Central memory CD8-positive, alpha-beta T cell (primary cell): Measurements from ENCODE around the gene CPNE9.

Experiments
- ATAC-seq: fragments of 150-1000 bp; cut with Tn5 transposase; replicated peaks from 2 replicates; pipeline ENCODE4 v1.10.0; 2022; ENCODE audit warnings: mild to moderate bottlenecking, moderate FRiP score, moderate number of reproducible peaks; ENCODE audit not compliant: poor library complexity, severe bottlenecking; ENCODE audit errors: extremely low read depth
- DNase-seq, 2 donors: peaks; one replicate each; pipeline ENCODE4 v3.0.0; 2021; ENCODE audit warnings: low spot score in 2 of 2
- H3K27ac Mint-ChIP-seq: one replicate; pipeline ENCODE4 v1.8.0; 2022; ENCODE audit warnings: low read depth, mild to moderate bottlenecking, moderate library complexity, mixed read lengths
- H3K27me3 Mint-ChIP-seq: one replicate; pipeline ENCODE4 v1.8.0; 2022; ENCODE audit warnings: mixed read lengths
- H3K36me3 Mint-ChIP-seq: one replicate; pipeline ENCODE4 v1.8.0; 2022; ENCODE audit warnings: mild to moderate bottlenecking, moderate library complexity, mixed read lengths; ENCODE audit not compliant: insufficient read depth
- H3K4me1 Mint-ChIP-seq: one replicate; pipeline ENCODE4 v1.8.0; 2022; ENCODE audit warnings: mixed read lengths
- H3K4me3 Mint-ChIP-seq: one replicate; pipeline ENCODE4 v1.8.0; 2022; ENCODE audit warnings: mild to moderate bottlenecking, moderate library complexity, mixed read lengths
- H3K9me3 Mint-ChIP-seq: one replicate; pipeline ENCODE4 v1.8.0; 2022; ENCODE audit warnings: mixed read lengths

CPNE9 gene

GRCh38 chr3:9691636-9692035, 12.0 kb upstream of the CPNE9 start:
- no peak overlapping the region for H3K4me3 Mint-ChIP-seq
- no peak overlapping the region for H3K27ac Mint-ChIP-seq
- ATAC-seq (no peak), DNase-seq (no peak)
- H3K27me3 Mint-ChIP-seq: no peaks in the 10 kb centered on the region
- H3K9me3 Mint-ChIP-seq: no peaks in the 10 kb centered on the region
- no peaks in the 10 kb centered on the region for H3K4me1 Mint-ChIP-seq
- peaks cover 57% of the 10 kb centered on the region for H3K36me3 Mint-ChIP-seq

- Mint-ChIP-seq H3K27ac (no peak overlapping the region), H3K4me3 (no peak overlapping the region), H3K27me3 (no peaks in the 10 kb centered on the region), H3K36me3 (peaks cover 50% of the 10 kb centered on the region), H3K4me1 (peaks cover 2% of the 10 kb centered on the region), H3K9me3 (no peaks in the 10 kb centered on the region)
- ATAC-seq: no peak
- no peak for DNase-seq
These were observed 11.2 kb upstream of the CPNE9 start for GRCh38 chr3:9692416-9692815.

- Mint-ChIP-seq H3K27me3 (no peaks in the 10 kb centered on the region), H3K4me1 (peaks cover 7% of the 10 kb centered on the region), H3K9me3 (no peaks in the 10 kb centered on the region), H3K27ac (no peak overlapping the region), H3K36me3 (peaks cover 45% of the 10 kb centered on the region), H3K4me3 (no peak overlapping the region)
- ATAC-seq (no peak), DNase-seq (no peak)
These were observed 8.3 kb upstream of the CPNE9 start for GRCh38 chr3:9695345-9695744.

- H3K36me3 Mint-ChIP-seq: peaks cover 49% of the 10 kb centered on the region
- H3K9me3 Mint-ChIP-seq: no peaks in the 10 kb centered on the region
- no peaks in the 10 kb centered on the region for H3K27me3 Mint-ChIP-seq
- DNase-seq: no peak
- no peak overlapping the region for H3K4me3 Mint-ChIP-seq
- H3K27ac Mint-ChIP-seq: no peak overlapping the region
- ATAC-seq: no peak
- peaks cover 7% of the 10 kb centered on the region for H3K4me1 Mint-ChIP-seq
These were observed 7.9 kb upstream of the CPNE9 start for GRCh38 chr3:9695746-9696145.

GRCh38 chr3:9696480-9697220, 7.0 kb upstream of the CPNE9 start:
- H3K36me3 Mint-ChIP-seq: peaks cover 51% of the 10 kb centered on the region
- peaks cover 7% of the 10 kb centered on the region for H3K4me1 Mint-ChIP-seq
- no peaks in the 10 kb centered on the region for H3K27me3 Mint-ChIP-seq
- H3K27ac Mint-ChIP-seq: no peak overlapping the region
- H3K4me3 Mint-ChIP-seq: no peak overlapping the region
- ATAC-seq (no peak), DNase-seq (no peak)
- no peaks in the 10 kb centered on the region for H3K9me3 Mint-ChIP-seq

- ATAC-seq: no peak
These were observed 5.7 kb upstream of the CPNE9 start for GRCh38 chr3:9697892-9698291.

GRCh38 chr3:9698293-9698692, 5.3 kb upstream of the CPNE9 start:
- ATAC-seq (no peak), DNase-seq (no peak)
- Mint-ChIP-seq H3K4me1 (peaks cover 7% of the 10 kb centered on the region), H3K4me3 (no peak overlapping the region), H3K27ac (no peak overlapping the region), H3K27me3 (no peaks in the 10 kb centered on the region), H3K36me3 (peaks cover 46% of the 10 kb centered on the region), H3K9me3 (no peaks in the 10 kb centered on the region)

More at GRCh38 chr3:9697892-9698291, 5.7 kb upstream of the CPNE9 start:
- H3K27ac Mint-ChIP-seq: peak overlapping the region; percentile 46
- DNase-seq: no peak
- H3K4me1 Mint-ChIP-seq: peaks cover 7% of the 10 kb centered on the region
- no peaks in the 10 kb centered on the region for H3K27me3 Mint-ChIP-seq
- no peaks in the 10 kb centered on the region for H3K9me3 Mint-ChIP-seq
- no peak overlapping the region for H3K4me3 Mint-ChIP-seq
- H3K36me3 Mint-ChIP-seq: peaks cover 50% of the 10 kb centered on the region

- H3K36me3 Mint-ChIP-seq: peaks cover 35% of the 10 kb centered on the region
- DNase-seq (no peak), ATAC-seq (no peak)
- peaks cover 7% of the 10 kb centered on the region for H3K4me1 Mint-ChIP-seq
- H3K9me3 Mint-ChIP-seq: no peaks in the 10 kb centered on the region
- H3K27ac Mint-ChIP-seq: no peak overlapping the region
- H3K4me3 Mint-ChIP-seq: no peak overlapping the region
- peaks cover 7% of the 10 kb centered on the region for H3K27me3 Mint-ChIP-seq
These were observed 3.1 kb upstream of the CPNE9 start for GRCh38 chr3:9700536-9700935.

- Mint-ChIP-seq H3K4me1 (peaks cover 7% of the 10 kb centered on the region), H3K27me3 (peaks cover 11% of the 10 kb centered on the region), H3K9me3 (no peaks in the 10 kb centered on the region), H3K27ac (no peak overlapping the region), H3K4me3 (no peak overlapping the region), H3K36me3 (peaks cover 31% of the 10 kb centered on the region)
- ATAC-seq (no peak), DNase-seq (no peak)
These were observed 2.6 kb upstream of the CPNE9 start for GRCh38 chr3:9701006-9701405.

GRCh38 chr3:9701711-9702110, 1.9 kb upstream of the CPNE9 start:
- no peak overlapping the region for H3K27ac Mint-ChIP-seq
- H3K4me1 Mint-ChIP-seq: peaks cover 7% of the 10 kb centered on the region
- peaks cover 27% of the 10 kb centered on the region for H3K36me3 Mint-ChIP-seq
- H3K4me3 Mint-ChIP-seq: no peak overlapping the region
- no peak for DNase-seq
- peaks cover 14% of the 10 kb centered on the region for H3K27me3 Mint-ChIP-seq
- ATAC-seq: no peak
- H3K9me3 Mint-ChIP-seq: no peaks in the 10 kb centered on the region

- Mint-ChIP-seq H3K36me3 (peaks cover 22% of the 10 kb centered on the region), H3K4me3 (no peak overlapping the region)
- ATAC-seq: no peak
These were observed 393 bp upstream of the CPNE9 start for GRCh38 chr3:9703240-9703639.

GRCh38 chr3:9704347-9705322, 1.0 kb downstream of the CPNE9 start:
- H3K36me3 Mint-ChIP-seq: peaks cover 19% of the 10 kb centered on the region
- H3K27me3 Mint-ChIP-seq: peaks cover 14% of the 10 kb centered on the region
- DNase-seq (no peak), ATAC-seq (peak; percentile 19)
- H3K4me3 Mint-ChIP-seq: peak overlapping the region; percentile 29
- H3K27ac Mint-ChIP-seq: no peak overlapping the region
- H3K4me1 Mint-ChIP-seq: no peaks in the 10 kb centered on the region
- no peaks in the 10 kb centered on the region for H3K9me3 Mint-ChIP-seq

More at GRCh38 chr3:9703240-9703639, 393 bp upstream of the CPNE9 start:
- Mint-ChIP-seq H3K27ac (no peak overlapping the region), H3K4me1 (no peaks in the 10 kb centered on the region), H3K27me3 (peaks cover 14% of the 10 kb centered on the region), H3K9me3 (no peaks in the 10 kb centered on the region)
- DNase-seq: no peak
